ENCODE measurements around the gene CMTM1.

DNA sequence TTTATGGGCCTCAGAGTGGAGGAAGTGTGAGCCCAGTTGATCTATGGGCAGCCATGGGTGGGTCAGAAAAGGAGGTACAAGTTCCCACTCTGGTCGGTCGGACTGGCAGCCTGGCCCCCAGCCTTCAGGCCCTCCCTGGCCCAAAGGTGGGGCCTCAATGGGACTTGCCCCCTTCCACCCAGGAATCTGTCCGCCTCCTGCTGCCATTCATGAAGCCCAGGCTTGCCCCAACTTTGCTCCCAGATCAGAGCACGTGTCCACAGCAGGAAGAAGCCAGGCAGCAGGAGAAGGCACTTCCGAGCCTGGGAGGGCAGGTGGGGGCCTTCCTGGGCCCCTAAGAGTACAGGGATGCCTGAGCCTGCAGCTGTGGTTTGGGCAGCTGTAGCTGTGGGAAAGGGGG lies 35.2 kb downstream of the CMTM1 start:
- TF ChIP-seq, protein P1, sequence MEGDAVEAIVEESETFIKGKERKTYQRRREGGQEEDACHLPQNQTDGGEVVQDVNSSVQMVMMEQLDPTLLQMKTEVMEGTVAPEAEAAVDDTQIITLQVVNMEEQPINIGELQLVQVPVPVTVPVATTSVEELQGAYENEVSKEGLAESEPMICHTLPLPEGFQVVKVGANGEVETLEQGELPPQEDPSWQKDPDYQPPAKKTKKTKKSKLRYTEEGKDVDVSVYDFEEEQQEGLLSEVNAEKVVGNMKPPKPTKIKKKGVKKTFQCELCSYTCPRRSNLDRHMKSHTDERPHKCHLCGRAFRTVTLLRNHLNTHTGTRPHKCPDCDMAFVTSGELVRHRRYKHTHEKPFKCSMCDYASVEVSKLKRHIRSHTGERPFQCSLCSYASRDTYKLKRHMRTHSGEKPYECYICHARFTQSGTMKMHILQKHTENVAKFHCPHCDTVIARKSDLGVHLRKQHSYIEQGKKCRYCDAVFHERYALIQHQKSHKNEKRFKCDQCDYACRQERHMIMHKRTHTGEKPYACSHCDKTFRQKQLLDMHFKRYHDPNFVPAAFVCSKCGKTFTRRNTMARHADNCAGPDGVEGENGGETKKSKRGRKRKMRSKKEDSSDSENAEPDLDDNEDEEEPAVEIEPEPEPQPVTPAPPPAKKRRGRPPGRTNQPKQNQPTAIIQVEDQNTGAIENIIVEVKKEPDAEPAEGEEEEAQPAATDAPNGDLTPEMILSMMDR (IDR thresholded peaks at IDR 0.05; ENCODE audit: poor library complexity) = no peak
- no peak for TF ChIP-seq EZH2 (IDR thresholded peaks at IDR 0.05; ENCODE audit: borderline replicate concordance)

Data from hepatocyte (in vitro differentiated cells).